IPS DF 6.9 (cell line): ENCODE results near the gene RPS8.
A peak's percentile ranks its signal among the peaks of the same experiment; 100 is the strongest.
"Not testable (repeated sequence)": the region's sequence is repeated elsewhere in the genome, so short reads cannot be mapped to it uniquely, and the experiment has no call there.

Source experiments
- DNase-seq: peaks from one replicate; pipeline ENCODE4 v3.0.0-alpha.2; 2013; ENCODE audit warnings: low read depth, low spot score
- H3K27ac ChIP-seq: one replicate; pipeline ENCODE4 v1.5.1; 2013; ENCODE audit warnings: low read length, control low read depth
- H3K27me3 ChIP-seq: 2 replicates; pipeline ENCODE4 v1.6.1; 2013; ENCODE audit warnings: mild to moderate bottlenecking, low read length; ENCODE audit not compliant: control insufficient read depth, insufficient read depth
- H3K36me3 ChIP-seq: 2 replicates; pipeline ENCODE4 v1.6.1; 2013; ENCODE audit warnings: low read length; ENCODE audit not compliant: control insufficient read depth, insufficient read depth
- H3K4me1 ChIP-seq: 2 replicates; pipeline ENCODE4 v1.6.1; 2013; ENCODE audit warnings: low read length; ENCODE audit not compliant: control insufficient read depth, insufficient read depth
- H3K4me3 ChIP-seq: 2 replicates; pipeline ENCODE4 v1.5.1; 2013; ENCODE audit warnings: mild to moderate bottlenecking, low read length
- H3K9me3 ChIP-seq: 2 replicates; pipeline ENCODE4 v1.6.1; 2013; ENCODE audit warnings: low read length, inconsistent platforms; ENCODE audit not compliant: control insufficient read depth, insufficient read depth
- WGBS: extraction: QIAGEN DNeasy Blood & Tissue Kit; methylation state at CpG from one replicate; pipeline ENCODE4 v1.1.7; 2013; ENCODE audit warnings: mixed read lengths, missing lambda C conversion rate; ENCODE audit not compliant: insufficient read length, insufficient coverage; 5-methylcytosine and 5-hydroxymethylcytosine counted together

The RPS8 gene

DNA sequence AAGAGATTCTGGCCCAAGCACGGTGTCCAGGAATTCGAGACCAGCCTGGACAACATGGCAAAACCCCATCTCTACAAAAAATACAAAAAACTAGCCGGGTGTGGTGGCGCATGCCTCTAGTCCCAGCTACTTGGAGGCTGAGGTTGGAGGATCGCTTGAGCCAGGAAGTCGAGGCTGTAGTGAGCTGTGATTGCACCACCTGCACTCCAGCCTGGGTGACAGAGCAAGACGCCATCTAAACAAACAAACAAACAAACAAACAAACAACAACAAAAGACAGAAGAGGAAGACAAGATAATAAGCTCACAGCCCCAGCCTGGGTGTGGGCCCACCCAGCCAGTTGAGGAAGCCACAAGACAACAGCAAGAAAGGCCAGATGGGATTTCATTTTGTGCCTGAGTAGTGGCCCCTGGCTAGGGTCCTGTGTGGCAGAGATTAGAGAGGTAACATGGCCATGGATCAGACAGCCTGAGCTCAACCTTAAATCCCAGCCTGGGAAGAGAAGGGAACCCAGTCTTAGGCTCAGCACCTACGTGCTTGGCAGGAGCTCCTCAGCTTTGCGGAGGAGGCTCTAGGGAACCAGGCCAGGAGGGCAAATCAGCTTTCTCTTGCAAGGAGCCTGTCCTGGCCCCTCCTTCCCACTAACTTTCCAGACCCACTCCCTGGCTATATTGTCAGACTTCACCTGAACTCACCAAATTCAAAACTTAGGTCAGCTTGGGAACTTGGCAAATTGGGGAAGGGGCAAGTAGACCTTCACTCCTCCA lies 17.6 kb downstream of the RPS8 start:
- no peaks in the 10 kb centered on the region for H3K36me3 ChIP-seq
- no peaks in the 10 kb centered on the region for H3K9me3 ChIP-seq
- no peak overlapping the region for H3K27ac ChIP-seq
- no CpG with 5 or more reads among the region's 9 CpGs for WGBS
- DNase-seq, result no peak
- H3K4me1 ChIP-seq, result no peaks in the 10 kb centered on the region; the same call in 1 of the 2 replicates
- H3K4me3 ChIP-seq, result no peak overlapping the region
- no peaks in the 10 kb centered on the region for H3K27me3 ChIP-seq

DNA sequence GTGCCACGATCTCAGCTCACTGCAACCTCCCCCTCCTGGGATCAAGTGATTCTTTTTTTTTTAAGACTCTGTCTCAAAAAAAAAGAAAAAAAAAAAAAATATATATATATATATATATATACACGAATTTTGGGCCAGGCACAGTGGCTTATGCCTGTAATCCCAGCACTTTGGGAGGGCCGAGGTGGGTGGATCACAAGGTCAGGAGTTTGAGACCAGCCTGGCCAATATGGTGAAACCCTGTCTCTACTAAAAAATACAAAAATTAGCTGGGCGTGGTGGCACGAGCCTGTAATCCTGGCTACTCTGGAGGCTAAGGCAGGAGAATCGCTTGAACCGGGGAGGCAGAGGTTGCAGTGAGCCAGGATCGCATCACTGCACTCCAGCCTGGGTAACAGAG lies 22.5 kb downstream of the RPS8 start:
- no CpG with 5 or more reads among the region's 8 CpGs for WGBS
- not testable (repeated sequence) for H3K36me3 ChIP-seq, H3K27ac ChIP-seq, H3K4me1 ChIP-seq, DNase-seq, H3K4me3 ChIP-seq, H3K9me3 ChIP-seq, H3K27me3 ChIP-seq

DNA sequence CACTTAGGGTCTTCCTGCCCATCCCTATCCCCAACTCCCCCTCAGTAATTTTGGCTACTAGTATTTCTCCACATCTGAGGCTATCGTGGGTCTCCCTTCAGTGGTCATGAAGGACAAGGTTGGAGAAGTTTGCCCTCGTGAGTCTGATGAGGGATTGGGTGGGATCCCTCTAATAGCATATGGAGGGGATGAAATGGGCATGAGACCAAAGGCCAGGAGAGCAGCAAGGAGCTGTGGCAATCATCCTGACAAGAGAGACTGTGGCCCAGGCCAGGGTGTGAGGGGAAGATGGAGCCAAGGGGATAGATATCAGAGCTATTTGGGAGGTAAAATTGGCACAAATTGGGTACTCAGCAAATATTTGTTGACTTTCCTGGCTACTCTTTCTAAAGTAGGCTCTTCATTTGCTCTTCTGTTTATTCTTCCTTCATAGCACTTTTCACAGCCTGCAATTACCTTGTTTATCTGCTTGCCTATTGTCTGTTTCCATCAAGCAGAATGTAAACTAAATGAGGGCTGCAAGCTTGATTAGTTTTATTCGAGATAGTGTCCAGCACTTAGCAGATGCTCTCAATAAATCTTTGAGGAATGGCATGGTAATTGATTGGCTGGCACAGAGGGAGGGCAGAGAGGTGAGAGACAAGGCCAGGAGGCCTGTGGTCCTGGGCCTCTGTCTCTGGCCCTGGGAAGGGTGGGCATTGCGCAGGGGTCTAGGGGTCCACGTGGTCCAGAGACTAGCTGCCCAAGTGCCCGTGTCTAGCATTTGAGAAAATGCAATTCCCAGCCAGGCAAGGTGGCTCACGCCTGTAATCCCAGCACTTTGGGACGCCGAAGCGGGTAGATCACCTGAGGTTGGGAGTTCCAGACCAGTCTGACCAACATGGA lies 23.4 kb downstream of the RPS8 start:
- no peaks in the 10 kb centered on the region for H3K27me3 ChIP-seq
- peaks cover 3% of the 10 kb centered on the region; the same call in 1 of the 2 replicates for H3K4me1 ChIP-seq
- no peak overlapping the region for H3K4me3 ChIP-seq
- H3K27ac ChIP-seq, result no peak overlapping the region
- no CpG with 5 or more reads among the region's 10 CpGs for WGBS
- no peaks in the 10 kb centered on the region for H3K36me3 ChIP-seq
- no peak for DNase-seq
- H3K9me3 ChIP-seq, result no peaks in the 10 kb centered on the region

DNA sequence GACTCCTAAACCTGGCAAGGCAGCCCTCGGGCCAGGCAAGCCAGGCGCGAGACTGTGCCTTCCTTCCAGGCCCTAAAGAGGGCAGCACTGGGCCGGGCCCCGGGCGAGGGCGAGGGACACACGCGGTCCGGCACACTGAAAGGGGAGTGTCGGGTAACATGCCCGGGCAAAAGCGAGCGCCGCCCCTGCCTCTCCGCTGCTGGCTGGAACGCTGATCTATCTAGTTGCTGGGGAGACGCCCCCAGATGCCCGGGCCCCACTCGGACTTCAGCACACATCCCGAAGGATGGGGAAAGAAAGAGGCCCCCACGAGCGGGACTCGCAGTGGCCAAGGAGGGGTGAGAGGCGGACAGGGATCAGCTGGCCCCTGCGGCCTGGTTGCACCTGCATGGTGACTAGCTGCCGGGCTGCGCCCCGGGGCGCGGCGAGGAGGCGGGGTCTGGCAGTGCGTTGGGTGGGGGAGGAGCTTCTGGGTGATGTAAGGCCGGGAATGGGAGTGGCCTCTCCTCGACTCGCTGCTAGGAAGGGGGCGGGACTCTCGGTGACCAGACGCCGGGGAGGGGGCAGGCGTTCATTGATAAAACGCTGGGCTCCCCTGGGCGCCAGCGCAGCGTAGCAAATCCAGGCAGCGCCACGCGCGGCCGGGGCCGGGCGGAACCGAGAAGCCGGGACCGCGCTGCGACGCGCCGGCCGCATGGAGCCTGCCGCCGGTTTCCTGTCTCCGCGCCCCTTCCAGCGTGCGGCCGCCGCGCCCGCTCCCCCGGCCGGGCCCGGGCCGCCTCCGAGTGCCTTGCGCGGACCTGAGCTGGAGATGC lies 24.6 kb downstream of the RPS8 start, which contains the start of gene PLK3:
Gene PLK3 (plus strand): TSS at position 608 of the 815 bp plus-strand sequence. CDS start 87 bp downstream, at position 695.
- peaks cover 3% of the 10 kb centered on the region; the same call in 1 of the 2 replicates for H3K4me1 ChIP-seq
- WGBS, result no CpG with 5 or more reads among the region's 79 CpGs
- DNase-seq, result no peak
- H3K4me3 ChIP-seq, result peak within 1 kb of the TSS; percentile 63; the same call in 1 of the 2 replicates
- no peaks in the 10 kb centered on the region for H3K9me3 ChIP-seq
- no peaks in the 10 kb centered on the region for H3K36me3 ChIP-seq
- H3K27me3 ChIP-seq, result no peaks in the 10 kb centered on the region
- no peak within 1 kb of the TSS for H3K27ac ChIP-seq

DNA sequence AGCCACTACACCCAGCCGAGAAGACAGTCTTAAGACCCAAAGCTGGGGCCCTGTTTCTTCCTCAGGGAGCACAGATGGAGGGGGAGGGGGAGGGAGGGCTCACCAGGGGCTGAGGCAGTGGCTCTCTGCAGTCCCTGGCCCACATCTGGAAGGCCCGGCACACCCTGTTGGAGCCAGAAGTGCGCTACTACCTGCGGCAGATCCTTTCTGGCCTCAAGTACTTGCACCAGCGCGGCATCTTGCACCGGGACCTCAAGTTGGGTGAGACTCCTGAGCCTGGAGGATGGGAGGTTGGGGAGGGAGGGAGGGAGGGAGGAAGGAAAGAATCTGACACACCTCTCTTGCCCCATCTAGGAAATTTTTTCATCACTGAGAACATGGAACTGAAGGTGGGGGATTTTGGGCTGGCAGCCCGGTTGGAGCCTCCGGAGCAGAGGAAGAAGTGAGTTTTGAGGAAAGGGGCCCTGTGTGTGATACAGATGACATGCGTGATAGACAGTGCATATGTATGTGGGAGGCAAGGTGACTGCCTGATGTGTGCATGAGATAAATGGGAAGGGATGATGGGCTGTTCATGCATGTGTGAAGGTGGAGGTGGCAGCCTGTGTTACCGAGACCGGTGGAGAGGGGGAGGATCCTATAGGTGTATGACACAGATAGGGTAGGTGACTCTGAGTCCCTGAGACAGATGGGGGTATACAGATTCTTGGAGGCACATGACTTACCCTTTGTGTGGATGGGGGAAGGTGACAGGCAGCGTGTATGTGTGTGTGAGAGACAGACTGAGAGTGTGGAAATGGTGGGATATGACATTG lies 26.4 kb downstream of the RPS8 start:
- Histone ChIP-seq H3K27ac (no peak overlapping the region), H3K4me1 (peaks cover 5% of the 10 kb centered on the region), H3K27me3 (no peaks in the 10 kb centered on the region), H3K4me3 (no peak overlapping the region), H3K36me3 (peaks cover 10% of the 10 kb centered on the region; the same call in 1 of the 2 replicates), H3K9me3 (no peaks in the 10 kb centered on the region)
- WGBS, result no CpG with 5 or more reads among the region's 13 CpGs
- no peak for DNase-seq

DNA sequence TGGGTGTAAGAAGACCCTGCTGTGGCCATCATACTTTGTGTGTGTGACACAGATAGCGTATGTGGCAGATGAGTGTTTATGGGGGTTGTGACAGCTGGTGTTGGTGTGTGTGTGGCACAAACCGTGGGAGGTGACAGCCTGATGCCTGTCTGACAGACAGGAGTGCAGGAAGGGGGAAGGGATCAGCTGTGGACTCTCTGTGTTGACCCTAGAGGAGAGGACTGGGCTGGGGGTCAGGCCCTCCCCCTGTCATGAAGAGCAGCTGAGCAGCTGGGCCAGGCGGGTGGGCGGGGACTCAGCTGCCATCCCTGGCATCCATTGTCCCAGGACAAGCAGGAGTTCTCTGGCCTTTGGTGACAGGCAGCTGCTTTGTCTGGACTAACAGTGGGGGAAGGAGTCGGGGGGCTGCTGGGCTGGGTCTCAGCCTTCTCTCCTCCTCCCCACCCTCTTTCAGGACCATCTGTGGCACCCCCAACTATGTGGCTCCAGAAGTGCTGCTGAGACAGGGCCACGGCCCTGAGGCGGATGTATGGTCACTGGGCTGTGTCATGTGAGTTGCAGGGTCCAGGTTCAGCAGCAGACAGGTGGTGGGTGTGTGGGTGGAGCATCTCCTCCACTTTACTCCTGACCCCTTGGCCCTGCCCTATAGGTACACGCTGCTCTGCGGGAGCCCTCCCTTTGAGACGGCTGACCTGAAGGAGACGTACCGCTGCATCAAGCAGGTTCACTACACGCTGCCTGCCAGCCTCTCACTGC lies 27.1 kb downstream of the RPS8 start:
- H3K4me1 ChIP-seq, result peaks cover 7% of the 10 kb centered on the region
- H3K27me3 ChIP-seq, result no peaks in the 10 kb centered on the region
- peaks cover 10% of the 10 kb centered on the region; the same call in 1 of the 2 replicates for H3K36me3 ChIP-seq
- no peak overlapping the region; the same call in 1 of the 2 replicates for H3K4me3 ChIP-seq
- DNase-seq, result no peak
- WGBS, result no CpG with 5 or more reads among the region's 13 CpGs
- no peak overlapping the region for H3K27ac ChIP-seq
- H3K9me3 ChIP-seq, result no peaks in the 10 kb centered on the region

DNA sequence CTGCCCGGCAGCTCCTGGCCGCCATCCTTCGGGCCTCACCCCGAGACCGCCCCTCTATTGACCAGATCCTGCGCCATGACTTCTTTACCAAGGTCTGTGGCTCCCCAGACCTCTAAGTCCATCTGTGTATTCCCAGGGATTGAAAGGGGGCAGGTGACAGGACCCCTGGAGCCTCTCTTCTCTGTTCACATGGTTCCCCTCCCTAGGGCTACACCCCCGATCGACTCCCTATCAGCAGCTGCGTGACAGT lies 27.6 kb downstream of the RPS8 start:
- no CpG with 5 or more reads among the region's 9 CpGs for WGBS
- H3K27me3 ChIP-seq, result no peaks in the 10 kb centered on the region
- no peaks in the 10 kb centered on the region for H3K9me3 ChIP-seq
- no peak overlapping the region; the same call in 1 of the 2 replicates for H3K4me3 ChIP-seq
- H3K27ac ChIP-seq, result no peak overlapping the region
- peaks cover 12% of the 10 kb centered on the region for H3K4me1 ChIP-seq
- H3K36me3 ChIP-seq, result peaks cover 10% of the 10 kb centered on the region; the same call in 1 of the 2 replicates
- no peak for DNase-seq

DNA sequence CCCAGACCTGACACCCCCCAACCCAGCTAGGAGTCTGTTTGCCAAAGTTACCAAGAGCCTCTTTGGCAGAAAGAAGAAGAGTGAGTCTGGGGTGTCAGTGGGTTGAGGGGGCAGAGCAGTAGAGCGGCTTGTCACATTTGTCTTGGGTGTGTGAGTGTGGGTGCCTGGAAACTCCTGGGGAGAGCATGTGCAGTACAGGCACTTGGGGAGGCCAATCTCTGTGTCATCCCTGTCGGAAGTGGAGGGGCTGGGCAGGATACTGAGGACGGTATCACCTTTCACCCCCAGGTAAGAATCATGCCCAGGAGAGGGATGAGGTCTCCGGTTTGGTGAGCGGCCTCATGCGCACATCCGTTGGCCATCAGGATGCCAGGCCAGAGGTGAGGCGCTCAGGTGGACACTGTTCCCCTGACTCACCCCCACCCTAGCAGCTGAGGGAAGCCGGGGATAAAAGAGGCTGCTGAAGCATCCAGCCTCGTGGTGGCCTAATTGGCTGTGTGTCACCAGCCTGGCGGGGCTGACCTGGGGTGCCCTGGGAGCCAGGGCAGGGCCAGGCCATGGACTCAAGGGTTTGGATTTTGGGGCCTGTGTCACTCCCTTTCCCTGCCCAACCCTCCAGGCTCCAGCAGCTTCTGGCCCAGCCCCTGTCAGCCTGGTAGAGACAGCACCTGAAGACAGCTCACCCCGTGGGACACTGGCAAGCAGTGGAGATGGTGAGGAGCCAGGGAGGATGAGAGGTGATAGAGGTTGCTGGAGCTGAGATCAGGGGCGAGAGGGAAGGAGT lies 28.2 kb downstream of the RPS8 start:
- H3K4me3 ChIP-seq, result no peak overlapping the region
- no peak for DNase-seq
- no peaks in the 10 kb centered on the region for H3K27me3 ChIP-seq
- H3K36me3 ChIP-seq, result peaks cover 10% of the 10 kb centered on the region; the same call in 1 of the 2 replicates
- no peak overlapping the region for H3K27ac ChIP-seq
- WGBS, result no CpG with 5 or more reads among the region's 13 CpGs
- H3K4me1 ChIP-seq, result peaks cover 16% of the 10 kb centered on the region
- H3K9me3 ChIP-seq, result no peaks in the 10 kb centered on the region
